GM23248 (cell line): ENCODE data around the gene CPVL. TPM values are rescaled to one million over a fixed set of nuclear protein-coding genes. Genes with fewer than 3 reads are reported as not detected.

ENCODE experiments used
- DNase-seq: peaks from one replicate; pipeline ENCODE4 v3.0.0-alpha.2; 2015
- H2AFZ ChIP-seq: fragments of 200-600 bp; sonication (generic); 2 replicates; pipeline ENCODE4 v1.6.1; 2016; ENCODE audit warnings: antibody characterized with exemption
- H3F3A ChIP-seq: fragments of 200-600 bp; sonication (generic); 2 replicates; pipeline ENCODE4 v1.6.1; 2016; ENCODE audit warnings: mild to moderate bottlenecking, antibody characterized with exemption, mixed run types; ENCODE audit not compliant: insufficient read depth
- H3K27ac ChIP-seq: fragments of 200-600 bp; sonication (generic); 2 replicates; pipeline ENCODE4 v1.5.1; 2016; ENCODE audit warnings: mild to moderate bottlenecking
- H3K27me3 ChIP-seq: fragments of 200-600 bp; sonication (generic); replicated peaks from 2 replicates; pipeline ENCODE4 v1.6.1; 2016; ENCODE audit warnings: mild to moderate bottlenecking; ENCODE audit not compliant: insufficient read depth
- H3K36me3 ChIP-seq: fragments of 200-600 bp; sonication (generic); 2 replicates; pipeline ENCODE4 v1.6.1; 2016; ENCODE audit warnings: low read depth, mild to moderate bottlenecking
- H3K4me1 ChIP-seq: fragments of 200-600 bp; sonication (generic); 2 replicates; pipeline ENCODE4 v1.6.1; 2016; ENCODE audit warnings: mild to moderate bottlenecking; ENCODE audit not compliant: insufficient read depth
- H3K4me2 ChIP-seq: fragments of 200-600 bp; sonication (generic); one replicate; pipeline ENCODE4 v1.6.1; 2016; ENCODE audit warnings: mild to moderate bottlenecking; ENCODE audit not compliant: unreplicated experiment
- H3K4me3 ChIP-seq: fragments of 200-600 bp; sonication (generic); 2 replicates; pipeline ENCODE4 v1.5.1; 2016; ENCODE audit warnings: mild to moderate bottlenecking
- H3K79me2 ChIP-seq: fragments of 200-600 bp; sonication (generic); 2 replicates; pipeline ENCODE4 v1.6.1; 2016; ENCODE audit warnings: mild to moderate bottlenecking; ENCODE audit not compliant: insufficient read depth
- H3K9ac ChIP-seq: fragments of 200-600 bp; sonication (generic); 2 replicates; pipeline ENCODE4 v1.6.1; 2016; ENCODE audit warnings: mild to moderate bottlenecking
- H3K9me2 ChIP-seq: fragments of 200-600 bp; sonication (generic); 2 replicates; pipeline ENCODE4 v1.6.1; 2016; ENCODE audit warnings: mixed run types, mild to moderate bottlenecking, moderate library complexity; ENCODE audit not compliant: insufficient read depth
- H3K9me3 ChIP-seq: fragments of 200-600 bp; sonication (generic); one replicate; pipeline ENCODE4 v1.6.1; 2017; ENCODE audit warnings: low read depth
- H4K20me1 ChIP-seq: fragments of 200-600 bp; sonication (generic); 2 replicates; pipeline ENCODE4 v1.6.0; 2016; ENCODE audit not compliant: insufficient read depth
- EZH2 ChIP-seq: fragments of 200-600 bp; sonication (generic); IDR thresholded peaks from 2 replicates; pipeline ENCODE4 v1.6.1; 2018; ENCODE audit warnings: antibody characterized with exemption, mild to moderate bottlenecking; ENCODE audit not compliant: insufficient read depth, poor library complexity, severe bottlenecking
- EZH2phosphoT487 ChIP-seq: fragments of 200-600 bp; sonication (generic); IDR thresholded peaks from 2 replicates; pipeline ENCODE4 v1.6.1; 2018; ENCODE audit warnings: antibody characterized with exemption, moderate library complexity, mild to moderate bottlenecking, low read depth; ENCODE audit not compliant: insufficient read depth
- WGBS, 2 experiments: methylation state at CpG; one replicate each; pipeline ENCODE4 v1.1.6; 2015 to 2017; ENCODE audit warnings: low lambda C conversion rate in 2 of 2, low coverage in 1 of 2; ENCODE audit errors: missing lambda C conversion rate in 2 of 2; 5-methylcytosine and 5-hydroxymethylcytosine counted together
- in situ Hi-C: fragments of 300-500 bp; cut with MboI; formaldehyde crosslinking; loops from 2 replicates; pipeline ENCODE4 v1.15.0; 2020
- polyA plus RNA-seq: library from polyadenylated mRNA; unstranded; fragments of >200 nt; fragmentation: Nextera tagmentation; extraction: Ambion mirVana; gene quantifications from 2 replicates; pipeline ENCODE4 v1.2.1, GENCODE V29; 2016
- total RNA-seq: library from RNA; depleted of rRNA; stranded (reverse); fragments of >200 nt; shearing (Covaris generic); gene quantifications from 2 replicates; pipeline ENCODE4 v1.2.3, GENCODE V29; 2014

CPVL gene
- total and polyA plus RNA-seq, 2 experiments from 2014 or later = not detected

DNA sequence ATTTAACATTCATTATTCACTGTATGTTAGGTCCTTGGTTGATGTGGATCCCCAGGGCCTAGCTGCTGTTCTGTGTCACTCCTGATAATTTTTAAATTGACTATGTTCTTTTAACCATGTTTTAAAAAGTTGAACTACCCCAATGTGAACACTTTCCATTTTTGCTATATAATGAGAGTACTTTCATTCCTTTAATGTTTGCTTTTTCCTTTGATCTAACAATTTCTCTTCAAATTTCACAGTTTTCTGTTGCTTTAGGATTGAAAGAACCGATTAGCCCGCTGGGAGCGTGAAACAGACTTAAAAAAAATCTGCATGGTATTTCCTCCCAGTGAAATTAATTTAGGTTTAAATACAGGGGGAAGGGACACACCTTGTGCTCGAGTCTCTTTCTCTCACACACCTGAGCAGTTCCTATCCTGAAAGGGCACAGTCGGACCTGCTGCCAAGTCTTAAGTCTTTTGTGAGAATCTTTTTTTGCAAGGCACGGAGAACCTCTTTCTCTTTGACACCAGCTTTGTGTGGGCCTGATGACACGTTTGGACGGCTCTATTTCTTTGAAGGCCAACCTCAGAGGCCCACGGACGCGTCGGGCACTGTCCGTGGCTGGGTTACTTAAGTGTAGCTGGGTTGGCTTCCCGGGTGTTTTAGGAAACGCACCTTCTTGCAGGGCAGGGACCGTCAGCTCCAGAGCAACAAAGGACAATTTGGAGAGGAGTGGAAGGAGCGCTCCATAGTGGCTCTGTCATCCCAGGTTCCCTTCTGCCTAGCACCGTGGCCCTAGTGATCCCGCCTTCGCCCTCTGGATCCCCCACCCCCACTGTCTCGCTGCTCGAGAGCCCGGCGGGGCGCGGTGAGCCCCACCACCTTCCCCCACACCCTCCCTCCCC, 47.2 kb upstream of the CPVL start:
- Histone ChIP-seq H4K20me1 (no peaks in the 10 kb centered on the region), H3K4me1 (no peaks in the 10 kb centered on the region), H2AFZ (no peak overlapping the region), H3K4me3 (peak overlapping the region; percentile 71; the same call in 1 of the 2 replicates), H3K9me3 (no peaks in the 10 kb centered on the region), H3K27ac (no peak overlapping the region), H3K36me3 (no peaks in the 10 kb centered on the region), H3K9me2 (no peaks in the 10 kb centered on the region), H3K9ac (no peak overlapping the region), H3K79me2 (no peaks in the 10 kb centered on the region), H3K4me2 (no peak overlapping the region), H3K27me3 (peaks cover 70% of the 10 kb centered on the region), H3F3A (no peaks in the 10 kb centered on the region)
- in situ Hi-C loops = no loop called here
- 35 to 43% methylated on average over 20 to 26 of the region's 26 CpGs for WGBS, 2 experiments
- TF ChIP-seq EZH2phosphoT487 = no peak
- TF ChIP-seq EZH2 = peak; percentile 58
- DNase-seq = peak; percentile 5

DNA sequence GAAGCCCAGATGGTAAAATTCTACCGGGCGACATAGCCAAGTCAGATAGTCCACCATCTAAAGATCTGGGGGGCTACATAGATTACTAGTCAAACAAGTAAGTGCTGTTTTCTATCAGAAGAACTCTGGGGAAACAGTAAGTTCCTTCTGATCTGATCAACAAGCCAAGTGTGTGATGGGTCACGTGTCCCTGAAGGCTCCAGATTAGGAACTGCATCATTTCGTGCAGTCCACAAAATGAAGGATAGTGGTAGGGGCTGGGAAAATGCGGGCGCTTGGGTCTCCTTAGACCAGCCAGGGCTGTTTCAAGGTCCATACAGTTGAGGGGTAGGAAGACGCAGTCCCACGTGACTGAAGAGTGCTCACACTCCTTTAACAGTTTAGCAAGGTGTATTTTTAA, 46.5 kb upstream of the CPVL start:
- no peak for TF ChIP-seq EZH2
- no peak for TF ChIP-seq EZH2phosphoT487
- Histone ChIP-seq H3K27ac (no peak overlapping the region), H3K4me1 (no peaks in the 10 kb centered on the region), H3K4me3 (no peak overlapping the region), H3K4me2 (no peak overlapping the region), H3K79me2 (no peaks in the 10 kb centered on the region), H3F3A (no peaks in the 10 kb centered on the region), H3K9me2 (no peaks in the 10 kb centered on the region), H3K27me3 (peaks cover 66% of the 10 kb centered on the region), H3K9me3 (no peaks in the 10 kb centered on the region), H4K20me1 (no peaks in the 10 kb centered on the region), H3K9ac (no peak overlapping the region), H2AFZ (no peak overlapping the region), H3K36me3 (no peaks in the 10 kb centered on the region)
- 91 to 92% methylated on average over 7 to 8 of the region's 8 CpGs for WGBS, 2 experiments
- no peak for DNase-seq
- in situ Hi-C loops = no loop called here

DNA sequence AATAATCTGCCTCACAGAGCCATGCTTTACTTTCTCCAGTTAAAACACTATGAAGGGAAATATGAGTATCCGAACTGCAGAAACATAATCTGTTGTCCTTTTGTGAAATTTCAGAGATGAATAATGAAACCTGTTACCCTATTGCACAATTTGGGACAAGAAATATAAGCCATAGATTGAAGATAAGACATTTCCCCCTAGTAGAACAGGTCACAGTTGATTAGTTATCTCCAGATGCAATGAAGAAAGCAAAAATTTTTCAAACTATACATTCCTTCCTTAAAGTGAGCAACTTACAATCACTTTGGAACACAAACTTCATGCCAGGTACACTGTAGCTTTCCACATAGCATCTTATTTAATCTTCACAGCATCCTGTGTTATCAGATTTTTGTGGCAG, 46.0 kb upstream of the CPVL start:
- no peak overlapping the region for H3K4me2 ChIP-seq
- H3K4me3 ChIP-seq = no peak overlapping the region
- no peak for TF ChIP-seq EZH2
- TF ChIP-seq EZH2phosphoT487 = no peak
- peaks cover 61% of the 10 kb centered on the region for H3K27me3 ChIP-seq
- WGBS, 2 experiments = 76 to 83% methylated on average over 1 of the region's 1 CpG
- no peak for DNase-seq
- H3F3A ChIP-seq = no peaks in the 10 kb centered on the region
- in situ Hi-C loops = no loop called here
- no peaks in the 10 kb centered on the region for H4K20me1 ChIP-seq
- no peaks in the 10 kb centered on the region for H3K79me2 ChIP-seq
- no peaks in the 10 kb centered on the region for H3K9me2 ChIP-seq
- no peaks in the 10 kb centered on the region for H3K36me3 ChIP-seq
- H2AFZ ChIP-seq = no peak overlapping the region
- no peaks in the 10 kb centered on the region for H3K4me1 ChIP-seq
- H3K27ac ChIP-seq = no peak overlapping the region
- H3K9ac ChIP-seq = no peak overlapping the region
- H3K9me3 ChIP-seq = no peaks in the 10 kb centered on the region

DNA sequence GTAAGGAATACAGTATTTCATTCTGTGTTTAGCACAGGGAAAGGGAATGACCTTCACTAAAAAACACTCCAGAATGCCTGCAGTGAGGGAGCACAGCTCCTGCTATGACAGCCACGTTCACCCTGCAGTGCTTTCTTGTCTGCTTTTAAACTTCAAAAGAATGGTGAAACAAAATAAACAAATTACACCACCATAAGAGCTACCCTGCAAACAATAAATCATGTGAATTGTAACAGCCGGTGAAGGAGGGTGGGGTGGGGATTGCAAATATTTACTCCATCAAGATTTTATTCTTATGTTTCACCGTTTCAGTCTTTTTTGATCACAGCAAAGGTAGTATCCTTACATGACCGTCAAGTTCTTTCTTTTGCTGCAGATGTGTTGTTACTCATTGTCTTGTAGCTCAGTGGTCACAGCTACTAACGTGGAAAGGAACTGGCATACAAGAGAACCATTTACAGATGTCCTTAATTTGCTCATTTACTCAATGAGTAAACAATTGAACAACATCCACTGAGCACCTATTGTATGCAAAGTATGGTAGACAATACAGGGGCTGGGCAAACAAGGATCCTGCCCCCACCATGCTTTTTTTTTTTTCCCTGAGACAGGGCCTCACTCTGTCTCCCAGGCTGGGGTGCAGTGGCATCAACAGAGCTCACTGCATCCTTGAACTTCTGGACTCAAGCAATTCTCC, 44.2 kb upstream of the CPVL start:
- in situ Hi-C loops = no loop called here
- no peaks in the 10 kb centered on the region for H3K4me1 ChIP-seq
- 63 to 74% methylated on average over 5 of the region's 5 CpGs for WGBS, 2 experiments

More for the DNA sequence above, 44.2 kb upstream of the CPVL start:
- Histone ChIP-seq H3K27ac (no peak overlapping the region), H3K79me2 (no peaks in the 10 kb centered on the region), H3K9me2 (no peaks in the 10 kb centered on the region), H3F3A (no peaks in the 10 kb centered on the region), H3K27me3 (peaks cover 46% of the 10 kb centered on the region), H4K20me1 (no peaks in the 10 kb centered on the region), H3K9me3 (no peaks in the 10 kb centered on the region), H3K36me3 (no peaks in the 10 kb centered on the region), H3K9ac (no peak overlapping the region), H3K4me3 (no peak overlapping the region), H2AFZ (no peak overlapping the region), H3K4me2 (no peak overlapping the region)
- TF ChIP-seq EZH2phosphoT487 (no peak), EZH2 (no peak)
- DNase-seq = no peak
